CD1c-positive myeloid dendritic cell (primary cell): ENCODE measurements around the gene SLC7A5.
A peak's percentile ranks its signal among the peaks of the same experiment; 100 is the strongest.
"Not testable (repeated sequence)": the region's sequence is repeated elsewhere in the genome, so short reads cannot be mapped to it uniquely, and the experiment has no call there.

ENCODE experiments used
- DNase-seq: peaks from one replicate; pipeline ENCODE4 v3.0.0-alpha.2; 2016; ENCODE audit errors: extremely low spot score

The SLC7A5 gene

GRCh38 chr16:87888346-87888745 is 19.0 kb upstream of the SLC7A5 start:
- DNase-seq: not testable (repeated sequence)

- DNase-seq: peak; percentile 77
Measured at GRCh38 chr16:87887931-87888330, 18.6 kb upstream of the SLC7A5 start.

- DNase-seq: not testable (repeated sequence)
Measured at GRCh38 chr16:87885371-87885967, 16.2 kb upstream of the SLC7A5 start.

GRCh38 chr16:87882436-87883019 is 13.2 kb upstream of the SLC7A5 start:
- DNase-seq: no peak

GRCh38 chr16:87881324-87882200 is 12.3 kb upstream of the SLC7A5 start:
- DNase-seq: no peak

- no peak for DNase-seq
Measured at GRCh38 chr16:87880117-87880696, 10.9 kb upstream of the SLC7A5 start.

GRCh38 chr16:87879411-87880013 is 10.2 kb upstream of the SLC7A5 start:
- DNase-seq: not testable (repeated sequence)

GRCh38 chr16:87878704-87879103 is 9.4 kb upstream of the SLC7A5 start:
- no peak for DNase-seq

GRCh38 chr16:87877942-87878507 is 8.7 kb upstream of the SLC7A5 start:
- DNase-seq: no peak

- no peak for DNase-seq
Measured at GRCh38 chr16:87874639-87875427, 5.5 kb upstream of the SLC7A5 start.

- peak; percentile 42 for DNase-seq
Measured at GRCh38 chr16:87870418-87871291, 1.3 kb upstream of the SLC7A5 start.

- DNase-seq: not testable (repeated sequence)
Measured at GRCh38 chr16:87869879-87870417, 641 bp upstream of the SLC7A5 start.

- DNase-seq: peak; percentile 90
Measured at GRCh38 chr16:87868254-87869029, 865 bp downstream of the SLC7A5 start.

GRCh38 chr16:87865902-87866555 is 3.3 kb downstream of the SLC7A5 start:
- not testable (repeated sequence) for DNase-seq

- no peak for DNase-seq
Measured at GRCh38 chr16:87864331-87864989, 4.8 kb downstream of the SLC7A5 start.

GRCh38 chr16:87863327-87863635 is 6.0 kb downstream of the SLC7A5 start:
- DNase-seq: not testable (repeated sequence)

GRCh38 chr16:87862597-87863326 is 6.5 kb downstream of the SLC7A5 start:
- DNase-seq: not testable (repeated sequence)
